H1 (cell line): Measurements from ENCODE around the gene CRNN. TPM values are rescaled to one million over a fixed set of nuclear protein-coding genes. Genes with fewer than 3 reads are reported as not detected.

Experiments used
- CTCF ChIA-PET: fragments of 300-600 bp; sonication (Branson Sonifier 250); formaldehyde crosslinking; loops from one replicate; lab custom pipeline; 2021; ENCODE audit not compliant: partially characterized antibody; lab: Charles Lee
- POLR2A ChIA-PET: fragments of 300-600 bp; sonication (Branson Sonifier 250); formaldehyde crosslinking; loops from one replicate; lab custom pipeline; 2021; ENCODE audit warnings: inconsistent platforms; ENCODE audit not compliant: partially characterized antibody; lab: Charles Lee
- DNase-seq, 2 experiments: peaks; one replicate each; pipeline versions ENCODE4 v3.0.0 to v3.0.0-alpha.2; 2010 to 2022; ENCODE audit warnings: low spot score in 2 of 2, low read depth in 1 of 2, mixed read lengths in 1 of 2
- FAIRE-seq: peaks from 2 replicates; lab custom pipeline; 2011; peaks lifted over from hg19 to GRCh38; lab: Jason Lieb, UNC
- H2AFZ ChIP-seq: 2 replicates; pipeline ENCODE4 v1.8.1; 2012; ENCODE audit warnings: low read length, inconsistent platforms
- H2AK5ac ChIP-seq: 2 replicates; pipeline ENCODE4 v1.6.1; 2013; ENCODE audit warnings: low read depth, low read length
- H2BK120ac ChIP-seq: replicated peaks from 2 replicates; pipeline ENCODE3; 2013; ENCODE audit warnings: low read depth, low read length, inconsistent platforms
- H2BK12ac ChIP-seq: 2 replicates; pipeline ENCODE4 v1.6.1; 2013; ENCODE audit warnings: low read depth, low read length
- H2BK15ac ChIP-seq: 2 replicates; pipeline ENCODE4 v1.6.1; 2013; ENCODE audit warnings: low read length
- H2BK20ac ChIP-seq: 2 replicates; pipeline ENCODE4 v1.6.1; 2013; ENCODE audit warnings: low read length
- H2BK5ac ChIP-seq: 2 replicates; pipeline ENCODE4 v1.6.1; 2013; ENCODE audit warnings: low read depth, low read length
- H3K14ac ChIP-seq: 2 replicates; pipeline ENCODE4 v1.6.1; 2013; ENCODE audit warnings: inconsistent platforms; ENCODE audit not compliant: insufficient read length
- H3K18ac ChIP-seq: 2 replicates; pipeline ENCODE4 v1.6.1; 2013; ENCODE audit warnings: low read length; ENCODE audit errors: extremely low read depth
- H3K23ac ChIP-seq: 2 replicates; pipeline ENCODE4 v1.6.1; 2013; ENCODE audit warnings: inconsistent platforms; ENCODE audit not compliant: insufficient read length
- H3K23me2 ChIP-seq: 2 replicates; pipeline ENCODE4 v1.6.1; 2013; ENCODE audit warnings: low read depth, low read length
- H3K27ac ChIP-seq: 2 replicates; pipeline ENCODE4 v1.6.1; 2011; ENCODE audit warnings: low read depth, low read length, inconsistent platforms
- H3K27me3 ChIP-seq, 4 experiments: replicated peaks in 1 of 4; 1 replicate in 1 of 4; 2 replicates in 3 of 4; pipeline versions ENCODE4 v1.6.1 to v1.8.1; 2011 to 2013; ENCODE audit warnings: low read length in 3 of 4, mild to moderate bottlenecking in 3 of 4, inconsistent platforms in 2 of 4, mixed read lengths in 2 of 4, moderate library complexity in 1 of 4; ENCODE audit not compliant: control insufficient read depth in 3 of 4, insufficient read depth in 3 of 4; ENCODE audit errors: extremely low read depth in 1 of 4
- H3K36me3 ChIP-seq, 4 experiments: 2 replicates each; pipeline versions ENCODE4 v1.6.1 to v1.8.1; 2011 to 2013; ENCODE audit warnings: mild to moderate bottlenecking in 4 of 4, low read length in 3 of 4, moderate library complexity in 2 of 4, control low read depth in 1 of 4, inconsistent platforms in 1 of 4; ENCODE audit not compliant: insufficient read depth in 4 of 4, control insufficient read depth in 2 of 4
- H3K4ac ChIP-seq: replicated peaks from 2 replicates; pipeline ENCODE3; 2013; ENCODE audit warnings: low read length, low read depth, mixed read lengths, inconsistent platforms; ENCODE audit not compliant: insufficient read length
- H3K4me1 ChIP-seq, 4 experiments: replicated peaks in 1 of 4; 1 replicate in 1 of 4; 2 replicates in 3 of 4; pipeline versions ENCODE4 v1.6.1 to v1.8.1; 2011 to 2013; ENCODE audit warnings: low read length in 3 of 4, inconsistent platforms in 2 of 4, mixed read lengths in 1 of 4; ENCODE audit not compliant: insufficient read depth in 4 of 4, control insufficient read depth in 3 of 4
- H3K4me2 ChIP-seq, 2 experiments: 2 replicates each; pipeline versions ENCODE4 v1.6.1 to v1.8.1; 2011 to 2013; ENCODE audit warnings: low read depth in 2 of 2, low read length in 2 of 2, control low read depth in 1 of 2, inconsistent platforms in 1 of 2, mild to moderate bottlenecking in 1 of 2; ENCODE audit not compliant: insufficient read depth in 1 of 2
- H3K4me3 ChIP-seq, 4 experiments: fragments of 200-600, 300-600 bp in 1 of 4; sonication (generic), shearing (Covaris generic), sonication (Bioruptor Twin) in 1 of 4; 2 replicates each; pipeline versions ENCODE4 v1.5.1 to v1.8.1; 2011 to 2016; ENCODE audit warnings: low read length in 4 of 4, low read depth in 3 of 4, control low read depth in 2 of 4, inconsistent platforms in 2 of 4, mild to moderate bottlenecking in 2 of 4, mixed read lengths in 1 of 4, moderate library complexity in 1 of 4; ENCODE audit not compliant: insufficient read depth in 2 of 4; ENCODE audit errors: extremely low read depth in 1 of 4
- H3K56ac ChIP-seq: replicated peaks from 2 replicates; pipeline ENCODE3; 2013; ENCODE audit warnings: low read depth, mild to moderate bottlenecking, mixed read lengths, low read length, inconsistent platforms; ENCODE audit not compliant: insufficient read length
- H3K79me1 ChIP-seq: 2 replicates; pipeline ENCODE4 v1.6.1; 2013; ENCODE audit warnings: low read depth, low read length, control low read depth
- H3K79me2 ChIP-seq, 2 experiments: 2 replicates each; pipeline versions ENCODE4 v1.6.1 to v1.8.1; 2012 to 2013; ENCODE audit warnings: low read length in 2 of 2, mild to moderate bottlenecking in 2 of 2, inconsistent platforms in 1 of 2; ENCODE audit not compliant: insufficient read depth in 2 of 2, control insufficient read depth in 1 of 2
- H3K9ac ChIP-seq, 4 experiments: replicated peaks in 1 of 4; 1 replicate in 1 of 4; 2 replicates in 3 of 4; pipeline versions ENCODE4 v1.6.1 to v1.8.1; 2011 to 2013; ENCODE audit warnings: low read depth in 3 of 4, low read length in 3 of 4, control low read depth in 2 of 4, mild to moderate bottlenecking in 2 of 4, moderate library complexity in 2 of 4, inconsistent platforms in 1 of 4; ENCODE audit errors: extremely low read depth in 1 of 4
- H3K9me3 ChIP-seq, 2 experiments: 2 replicates each; pipeline versions ENCODE4 v1.6.1 to v1.8.1; 2012 to 2013; ENCODE audit warnings: mild to moderate bottlenecking in 2 of 2, moderate library complexity in 2 of 2, control low read depth in 1 of 2, inconsistent platforms in 1 of 2, low read depth in 1 of 2, low read length in 1 of 2, mixed read lengths in 1 of 2; ENCODE audit not compliant: insufficient read depth in 2 of 2
- H4K20me1 ChIP-seq, 2 experiments: replicated peaks in 1 of 2; 2 replicates each; pipeline versions ENCODE3 to v1.8.1; 2011 to 2013; ENCODE audit warnings: inconsistent platforms in 2 of 2, low read length in 2 of 2, mild to moderate bottlenecking in 1 of 2; ENCODE audit not compliant: insufficient read depth in 2 of 2, control insufficient read depth in 1 of 2
- H4K5ac ChIP-seq: 2 replicates; pipeline ENCODE4 v1.6.1; 2013; ENCODE audit warnings: low read length, low read depth, mixed read lengths, inconsistent platforms; ENCODE audit not compliant: insufficient read length
- H4K8ac ChIP-seq: 2 replicates; pipeline ENCODE4 v1.8.0; 2013; ENCODE audit warnings: mild to moderate bottlenecking, moderate library complexity, low read length, inconsistent platforms; ENCODE audit not compliant: insufficient read depth; ENCODE audit errors: extremely low read depth
- H4K91ac ChIP-seq: replicated peaks from 2 replicates; pipeline ENCODE3; 2013; ENCODE audit warnings: low read length, mixed read lengths, inconsistent platforms; ENCODE audit not compliant: insufficient read length
- ASH2L ChIP-seq: fragments of 200-600, 300-600 bp; sonication (generic); IDR thresholded peaks from one replicate; pipeline ENCODE4 v1.7.1; 2017; ENCODE audit warnings: low read length
- CBX8 ChIP-seq: fragments of 300-800, 300-1000 bp; sonication (generic); IDR thresholded peaks from 2 replicates; pipeline ENCODE4 v1.7.1; 2016; ENCODE audit warnings: low read depth, low read length, borderline replicate concordance
- CEBPB ChIP-seq: IDR thresholded peaks from 2 replicates; pipeline ENCODE4 v1.6.1; 2012; ENCODE audit warnings: low read depth, low read length
- FOSL1 ChIP-seq: IDR thresholded peaks from 2 replicates; pipeline ENCODE4 v1.6.1; 2011; ENCODE audit warnings: mild to moderate bottlenecking, low read depth, low read length, moderate library complexity; ENCODE audit not compliant: insufficient read depth
- JUND ChIP-seq: IDR thresholded peaks from 2 replicates; pipeline ENCODE4 v1.6.1; 2011; ENCODE audit warnings: mild to moderate bottlenecking, improper control_type of control experiment, low read length
- NANOG ChIP-seq: IDR thresholded peaks from 2 replicates; pipeline ENCODE4 v1.6.1; 2011; ENCODE audit warnings: low read length, low read depth, mild to moderate bottlenecking, inconsistent platforms; ENCODE audit not compliant: insufficient read depth, poor library complexity, severe bottlenecking
- POLR2AphosphoS5 ChIP-seq: IDR thresholded peaks from 2 replicates; pipeline ENCODE4 v1.6.1; 2011; ENCODE audit warnings: low read depth, low read length
- SAP30 ChIP-seq: fragments of 300-600 bp; sonication (generic); IDR thresholded peaks from 2 replicates; pipeline ENCODE4 v1.7.1; 2012; ENCODE audit warnings: low read length, moderate library complexity, mild to moderate bottlenecking, inconsistent platforms; ENCODE audit not compliant: insufficient read depth, insufficient replicate concordance
- SIN3A ChIP-seq, 2 experiments: IDR thresholded peaks in 1 of 2; conservative IDR thresholded peaks in 1 of 2; 2 replicates each; pipeline ENCODE4 v1.6.1; 2011 to 2012; ENCODE audit warnings: low read length in 2 of 2, improper control_type of control experiment in 1 of 2, low read depth in 1 of 2, mild to moderate bottlenecking in 1 of 2
- SP4 ChIP-seq: IDR thresholded peaks from 2 replicates; pipeline ENCODE4 v1.6.1; 2012; ENCODE audit warnings: low read length, inconsistent platforms
- TCF12 ChIP-seq: IDR thresholded peaks from 2 replicates; pipeline ENCODE4 v1.6.1; 2011; ENCODE audit warnings: low read depth, mild to moderate bottlenecking, low read length
- TEAD4 ChIP-seq: IDR thresholded peaks from 2 replicates; pipeline ENCODE4 v1.6.1; 2012; ENCODE audit warnings: low read depth, low read length, inconsistent platforms, mixed read lengths
- WGBS, 2 experiments: shearing (Covaris generic) in 1 of 2; methylation state at CpG; one replicate each; pipeline versions ENCODE4 v1.1.6 to v1.1.7; 2013 to 2015; ENCODE audit warnings: low lambda C conversion rate in 2 of 2, mixed read lengths in 2 of 2, inconsistent platforms in 1 of 2, low coverage in 1 of 2, missing lambda C conversion rate in 1 of 2; ENCODE audit not compliant: insufficient replicate concordance in 2 of 2, insufficient coverage in 1 of 2, insufficient read length in 1 of 2; ENCODE audit errors: extremely low coverage in 1 of 2, missing lambda C conversion rate in 1 of 2; 5-methylcytosine and 5-hydroxymethylcytosine counted together
- polyA plus RNA-seq, 7 experiments: library from polyadenylated mRNA; depleted of rRNA in 3 of 7; stranded (reverse) in 5 of 7; unstranded in 2 of 7; fragments of >200 nt in 5 of 7; fragments of 200-250 nt in 2 of 7; gene quantifications; 1 replicate in 5 of 7; 2 replicates in 1 of 7; 4 replicates in 1 of 7; pipeline versions ENCODE4 v1.2.1 to v1.2.3, GENCODE V29; 2011 to 2013; ENCODE audit warnings: missing spikeins in 2 of 7, mixed read lengths in 2 of 7
- total RNA-seq: library from RNA; stranded (reverse); fragmentation: NEBNext Ultra II Directional; extraction: Animal tissue kit (Norgen Biotek cat#: 25700); gene quantifications from 2 replicates; pipeline ENCODE4 v1.2.1, GENCODE V29; 2021
- TF ChIP-seq, protein P1 (sequence below): IDR thresholded peaks from 2 replicates; pipeline ENCODE4 v1.6.1; 2012; ENCODE audit warnings: low read length, inconsistent platforms

Gene CRNN
- total and polyA plus RNA-seq, 2 of the 8 experiments (the other 6 are each of a cell fraction or from before 2014, with no cell fraction given) = not detected

DNA sequence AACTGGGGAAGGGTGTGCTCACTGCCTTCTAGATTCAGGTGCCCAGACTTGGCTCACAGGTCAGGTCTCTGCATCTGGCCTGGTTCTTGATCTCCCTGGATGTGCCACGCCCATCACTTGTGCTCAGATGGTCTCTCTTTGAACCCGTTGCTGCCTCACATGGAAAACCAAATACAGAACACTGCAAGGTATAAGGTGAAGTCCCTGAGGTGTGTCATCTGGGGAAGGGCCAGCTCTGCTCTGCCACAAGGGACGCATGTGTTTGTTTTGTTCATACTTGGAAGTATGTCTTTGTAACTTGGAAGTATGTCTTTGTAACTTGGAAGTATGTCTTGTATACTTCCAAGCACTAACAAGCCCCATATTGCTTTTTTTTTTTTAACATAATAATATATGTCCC lies 13.4 kb upstream of the CRNN start:
- Histone ChIP-seq H3K23ac (no peak overlapping the region), H3K9me3 (peaks cover 44 to 67% of the 10 kb centered on the region in 2 experiments), H4K20me1 (no peaks in the 10 kb centered on the region), H3K4me3 (no peak overlapping the region), H2BK15ac (no peak overlapping the region), H3K14ac (no peak overlapping the region), H4K5ac (no peak overlapping the region), H3K4me2 (no peak overlapping the region), H3K56ac (no peak overlapping the region), H3K18ac (no peak overlapping the region), H4K91ac (no peak overlapping the region), H3K27me3 (no peaks in the 10 kb centered on the region), H2AK5ac (no peak overlapping the region), H2BK120ac (no peak overlapping the region), H3K23me2 (no peaks in the 10 kb centered on the region), H3K27ac (no peak overlapping the region), H3K36me3 (no peaks in the 10 kb centered on the region), H3K79me1 (no peaks in the 10 kb centered on the region), H3K79me2 (no peaks in the 10 kb centered on the region), H3K9ac (no peak overlapping the region), H4K8ac (no peak overlapping the region), H3K4me1 (no peaks in the 10 kb centered on the region), H2BK12ac (no peak overlapping the region), H3K4ac (no peak overlapping the region), H2BK20ac (no peak overlapping the region), H2AFZ (no peak overlapping the region), H2BK5ac (no peak overlapping the region)
- 66% methylated on average over 3 of the region's 3 CpGs; no CpG with 5 or more reads in 1 of the 2 experiments for WGBS, 2 experiments
- POLR2A ChIA-PET = no interaction called here
- no peak for DNase-seq
- FAIRE-seq = no peak
- CTCF ChIA-PET = no interaction called here
- TF ChIP-seq POLR2AphosphoS5 (no peak), SIN3A (conservative IDR thresholded peaks at IDR 0.05 in 1 of 2, IDR thresholded peaks at IDR 0.05 in 1 of 2; ENCODE audit: low read depth in 1 of 2, low read length in 2 of 2) (no peak), TCF12 (no peak), SP4 (no peak), NANOG (no peak), SAP30 (no peak), CBX8 (no peak), JUND (no peak), CEBPB (no peak), FOSL1 (no peak), ASH2L (no peak), TEAD4 (no peak)
- TF ChIP-seq, protein P1, sequence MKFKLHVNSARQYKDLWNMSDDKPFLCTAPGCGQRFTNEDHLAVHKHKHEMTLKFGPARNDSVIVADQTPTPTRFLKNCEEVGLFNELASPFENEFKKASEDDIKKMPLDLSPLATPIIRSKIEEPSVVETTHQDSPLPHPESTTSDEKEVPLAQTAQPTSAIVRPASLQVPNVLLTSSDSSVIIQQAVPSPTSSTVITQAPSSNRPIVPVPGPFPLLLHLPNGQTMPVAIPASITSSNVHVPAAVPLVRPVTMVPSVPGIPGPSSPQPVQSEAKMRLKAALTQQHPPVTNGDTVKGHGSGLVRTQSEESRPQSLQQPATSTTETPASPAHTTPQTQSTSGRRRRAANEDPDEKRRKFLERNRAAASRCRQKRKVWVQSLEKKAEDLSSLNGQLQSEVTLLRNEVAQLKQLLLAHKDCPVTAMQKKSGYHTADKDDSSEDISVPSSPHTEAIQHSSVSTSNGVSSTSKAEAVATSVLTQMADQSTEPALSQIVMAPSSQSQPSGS = no peak
